ENCODE results near the gene APELA.

- no peak for TF ChIP-seq SPI1 (IDR thresholded peaks at IDR 0.05; ENCODE audit: low read depth, low read length)
- TF ChIP-seq POU2F2 (IDR thresholded peaks at IDR 0.05; ENCODE audit: low read depth, low read length) = no peak
- no peak for TF ChIP-seq POLR2A (IDR thresholded peaks at IDR 0.05; ENCODE audit: low read depth, low read length)
- no peak for TF ChIP-seq TAF1 (IDR thresholded peaks at IDR 0.05; ENCODE audit: low read depth, low read length)
- TF ChIP-seq POLR2AphosphoS5 (IDR thresholded peaks at IDR 0.05; ENCODE audit: low read depth, low read length) = no peak
These were observed 27.4 kb downstream of the APELA start for GRCh38 chr4:164904336-164904735.
